ENCODE data around the gene PATL2.

- TF ChIP-seq POLR2A (IDR thresholded peaks at IDR 0.05; ENCODE audit: low read depth, low read length) = no peak
- TF ChIP-seq TAF1 (IDR thresholded peaks at IDR 0.05; ENCODE audit: low read depth, low read length) = no peak
- no peak for TF ChIP-seq POLR2AphosphoS5 (IDR thresholded peaks at IDR 0.05; ENCODE audit: low read depth, low read length)
- TF ChIP-seq PAX5 (IDR thresholded peaks at IDR 0.05; ENCODE audit: insufficient read depth, low read length, severe bottlenecking) = no peak
- TF ChIP-seq SPI1 (IDR thresholded peaks at IDR 0.05; ENCODE audit: low read depth, low read length) = peak; percentile 91
Measured at GRCh38 chr15:44670087-44670950, 40.8 kb downstream of the PATL2 start.

All from GM12891 (cell line).